GM20431 (cell line): ENCODE results near the gene CDC14B.
"Not testable (repeated sequence)": the region's sequence is repeated elsewhere in the genome, so short reads cannot be mapped to it uniquely, and the experiment has no call there.

Source experiments
- in situ Hi-C: fragments of 300-500 bp; cut with MseI, MboI; formaldehyde crosslinking; loops from one replicate; pipeline ENCODE4 v1.15.0; 2020; ENCODE audit warnings: low sequenced_read_pairs; ENCODE audit not compliant: unreplicated experiment

Gene CDC14B

DNA sequence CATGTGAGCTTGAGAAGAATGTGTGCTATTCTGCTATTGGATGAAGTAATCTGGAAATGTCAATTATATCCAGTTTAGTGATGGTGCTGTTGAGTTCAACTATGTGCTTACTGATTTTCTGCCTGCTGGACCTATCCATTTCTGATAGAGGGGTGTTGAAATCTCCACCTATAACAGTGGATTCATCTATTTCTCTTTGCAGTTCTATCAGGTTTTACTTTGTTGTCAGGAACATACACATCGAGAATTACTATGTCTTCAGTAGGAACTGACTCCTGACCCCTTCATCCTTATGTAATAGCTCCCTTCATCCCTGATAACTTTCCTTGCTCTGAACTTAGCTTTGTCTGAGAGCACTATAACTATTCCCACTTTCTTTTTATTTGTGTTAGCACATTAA, 16.7 kb upstream of the CDC14B start:
- in situ Hi-C loops, result no loop called here

DNA sequence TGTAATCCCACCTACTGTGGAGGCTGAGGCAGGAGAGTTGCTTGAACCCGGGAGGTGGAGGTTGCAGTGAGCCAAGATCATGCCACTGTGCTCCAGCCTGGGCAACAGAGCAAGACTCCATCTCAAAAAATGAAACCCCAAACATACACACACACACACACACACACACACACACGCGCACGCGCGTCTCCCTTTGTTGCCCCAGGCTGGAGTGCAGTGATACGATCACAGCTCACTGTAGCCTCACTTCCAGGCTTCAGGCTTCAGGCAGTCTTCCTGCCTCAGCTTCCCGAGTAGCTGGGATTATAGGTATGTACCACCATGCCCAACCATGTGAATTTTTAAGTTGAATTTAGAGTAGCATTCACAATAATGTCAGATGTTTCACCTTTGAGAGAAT, 13.9 kb upstream of the CDC14B start:
- in situ Hi-C loops, result not testable (repeated sequence)

- in situ Hi-C loops, result no loop called here
Measured at GRCh38 chr9:96626912-96627311, 7.3 kb upstream of the CDC14B start.

- in situ Hi-C loops, result no loop called here
Measured at GRCh38 chr9:96621618-96622017, 2.0 kb upstream of the CDC14B start.

DNA sequence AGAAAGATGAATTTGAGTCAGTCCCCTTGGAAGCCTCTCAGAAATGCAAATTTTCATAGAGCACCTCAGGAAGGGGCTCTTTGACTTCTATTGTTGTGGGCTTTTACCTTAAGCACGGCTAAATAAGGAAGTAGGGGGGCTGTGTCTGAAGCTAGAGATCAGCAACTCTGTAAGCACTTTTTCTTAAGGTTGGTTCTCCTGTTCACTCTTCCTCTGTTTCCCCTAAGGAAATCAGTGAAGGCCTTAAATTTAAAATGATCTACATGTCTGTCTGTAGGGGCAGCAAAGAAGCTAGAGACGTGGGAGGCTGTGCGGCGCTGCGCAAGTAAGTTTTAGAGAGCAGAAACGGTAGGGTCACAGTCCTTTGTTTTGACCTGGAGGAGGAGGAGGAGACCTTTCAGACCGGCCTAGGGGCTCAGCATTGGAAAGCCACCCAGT, 1.2 kb upstream of the CDC14B start:
- in situ Hi-C loops, result no loop called here

DNA sequence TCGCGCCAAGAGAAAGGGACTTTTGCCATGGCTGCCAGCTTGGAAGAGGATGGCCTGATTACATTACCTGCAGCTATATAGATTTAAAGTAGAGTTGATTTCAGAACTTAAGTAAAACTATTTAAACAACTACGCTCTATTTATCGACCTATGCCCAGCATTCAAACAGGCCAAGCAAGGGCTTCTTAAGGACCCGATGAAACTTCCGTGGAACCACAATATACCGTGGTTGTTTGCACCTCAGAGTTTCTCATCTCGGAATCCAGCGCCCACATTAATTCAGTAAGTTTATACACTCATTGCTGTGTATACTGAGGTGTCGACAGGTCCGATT, 505 bp upstream of the CDC14B start:
- in situ Hi-C loops, result no loop called here

DNA sequence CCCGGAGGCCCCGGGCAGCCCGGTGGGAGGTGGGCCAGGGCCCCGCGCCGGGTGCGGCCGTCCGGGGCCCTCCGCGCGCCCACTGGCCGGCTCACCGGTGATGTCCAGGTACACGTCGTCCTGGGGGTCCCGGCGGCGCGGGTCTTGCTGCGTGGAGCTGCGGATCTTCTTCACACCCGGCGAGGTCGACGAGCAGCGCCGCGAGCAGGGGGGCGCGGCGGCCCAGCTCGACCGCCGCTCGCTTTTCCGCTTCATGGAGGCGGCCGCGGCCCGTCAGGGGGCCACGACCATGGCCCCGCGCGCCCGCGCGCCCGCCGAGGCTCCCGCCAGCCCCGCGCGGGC, 548 bp downstream of the CDC14B start:
- in situ Hi-C loops, result no loop called here

- in situ Hi-C loops, result no loop called here
Measured at GRCh38 chr9:96618209-96619123, 1.2 kb downstream of the CDC14B start.

- in situ Hi-C loops, result no loop called here
Measured at GRCh38 chr9:96617439-96618185, 2.0 kb downstream of the CDC14B start.

GRCh38 chr9:96616817-96617438, 2.7 kb downstream of the CDC14B start:
- in situ Hi-C loops, result no loop called here

DNA sequence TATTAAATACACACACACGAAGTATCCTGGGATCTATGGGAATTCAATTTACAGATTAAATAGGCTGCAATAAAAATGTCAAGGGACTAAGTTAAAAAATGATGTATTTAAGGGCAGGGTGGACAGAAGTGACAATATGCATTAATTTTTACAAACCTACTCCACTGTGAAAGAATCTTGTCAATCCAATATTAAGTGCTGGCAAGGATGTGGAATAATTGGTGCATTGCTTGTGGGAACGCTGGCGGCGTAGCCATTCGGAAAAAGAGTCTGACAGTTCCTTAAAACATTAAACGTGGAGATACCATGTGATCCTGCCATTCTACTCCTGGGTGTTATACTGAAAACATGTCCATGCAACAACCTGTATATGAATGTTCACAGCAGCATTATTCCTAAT, 4.2 kb downstream of the CDC14B start:
- in situ Hi-C loops, result no loop called here

DNA sequence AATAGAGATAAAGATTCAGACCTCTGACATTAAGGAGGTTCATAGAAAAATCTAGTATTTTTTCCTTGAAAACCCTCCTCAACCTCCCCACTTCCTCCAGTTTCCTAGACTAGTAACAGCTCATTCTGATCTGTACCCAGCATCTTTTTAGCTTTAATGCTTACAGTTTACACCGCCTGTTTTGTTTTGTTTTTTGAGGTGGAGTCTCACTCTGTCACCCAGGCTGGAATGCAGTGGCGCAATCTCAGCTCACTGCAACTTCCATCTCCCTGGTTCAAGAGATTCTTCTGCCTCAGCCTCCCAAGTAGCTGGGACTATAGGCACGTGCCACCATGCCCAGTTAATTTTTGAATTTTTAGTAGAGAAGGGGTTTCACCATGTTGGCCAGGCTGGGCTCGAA, 5.0 kb downstream of the CDC14B start:
- in situ Hi-C loops, result not testable (repeated sequence)

GRCh38 chr9:96612966-96613589, 6.6 kb downstream of the CDC14B start:
- in situ Hi-C loops, result no loop called here

GRCh38 chr9:96612105-96612965, 7.3 kb downstream of the CDC14B start:
- in situ Hi-C loops, result no loop called here

- in situ Hi-C loops, result no loop called here
Measured at GRCh38 chr9:96611302-96611701, 8.3 kb downstream of the CDC14B start.

DNA sequence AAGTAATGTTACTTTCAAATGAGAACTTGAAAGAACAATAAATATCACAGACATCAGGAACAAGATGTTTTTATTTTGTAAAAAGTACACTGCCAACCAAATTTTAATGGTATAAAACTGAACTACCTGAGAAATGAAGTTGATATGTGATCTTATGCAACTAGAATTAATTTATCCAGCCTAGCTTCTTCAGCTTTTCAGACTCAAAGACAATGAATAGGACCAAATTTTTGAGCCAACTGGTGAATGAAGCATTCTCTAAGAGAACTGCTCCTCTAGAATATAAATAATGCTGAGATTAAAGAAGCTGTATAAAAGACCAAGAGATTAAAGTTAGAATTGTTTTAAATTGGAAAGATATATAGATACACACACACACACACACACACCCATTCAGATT, 9.9 kb downstream of the CDC14B start:
- in situ Hi-C loops, result no loop called here

GRCh38 chr9:96607971-96608370, 11.7 kb downstream of the CDC14B start:
- in situ Hi-C loops, result no loop called here

DNA sequence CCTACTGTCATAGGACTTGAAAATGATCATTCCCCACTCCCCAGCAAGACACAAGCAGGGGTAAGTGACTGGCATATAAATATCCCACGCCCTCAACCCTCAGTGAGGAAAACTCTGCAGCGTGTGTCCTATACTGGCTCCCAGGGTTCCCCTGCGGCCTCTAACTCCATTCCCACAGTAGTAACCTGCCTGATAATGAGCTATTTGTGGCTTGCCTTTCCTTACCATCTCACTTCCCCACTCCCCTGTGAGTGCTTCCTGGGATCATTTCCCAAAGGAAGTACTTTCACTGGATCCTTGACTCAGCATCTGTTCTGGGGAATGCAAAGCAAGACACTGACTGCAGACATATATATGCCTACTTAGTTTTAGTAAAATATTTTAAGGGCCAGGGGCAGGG, 14.3 kb downstream of the CDC14B start:
- in situ Hi-C loops, result no loop called here

- in situ Hi-C loops, result no loop called here
Measured at GRCh38 chr9:96604004-96604319, 15.7 kb downstream of the CDC14B start.
